PC-3 (cell line): Measurements from ENCODE around the gene LUC7L2.

Source experiments
- CTCF ChIP-seq: fragments of 300-600 bp; sonication (generic); conservative IDR thresholded peaks from 2 replicates; pipeline ENCODE4 v1.5.1; 2017; ENCODE audit warnings: antibody characterized with exemption, low read depth, mild to moderate bottlenecking, low read length
- EZH2 ChIP-seq: fragments of 300-600 bp; sonication (generic); IDR thresholded peaks from one replicate; pipeline ENCODE4 v1.6.1; 2017; ENCODE audit warnings: antibody characterized with exemption, mild to moderate bottlenecking, low read length; ENCODE audit not compliant: unreplicated experiment
- EZH2phosphoT487 ChIP-seq: fragments of 300-600 bp; sonication (generic); IDR thresholded peaks from 2 replicates; pipeline ENCODE4 v1.6.1; 2018; ENCODE audit warnings: mild to moderate bottlenecking, antibody characterized with exemption, low read length, borderline replicate concordance

- TF ChIP-seq EZH2 (no peak), CTCF (no peak), EZH2phosphoT487 (no peak)
Observed at GRCh38 chr7:139358541-139359365, 941 bp upstream of the LUC7L2 start.
